Ovary (tissue), 9 donors: Measurements from ENCODE around the gene IFIH1. TPM values are rescaled to one million over a fixed set of nuclear protein-coding genes. Genes with fewer than 3 reads are reported as not detected.

Experiments used
- DNase-seq, 5 donors: peaks; one replicate each; pipeline ENCODE4 v3.0.0-alpha.2; 2019 to 2020
- H3K27ac ChIP-seq, 2 donors: fragments of 200-600 bp; one replicate each; pipeline versions ENCODE4 v1.5.1 to v1.8.0; 2019 to 2022
- H3K27me3 ChIP-seq: fragments of 200-600 bp; one replicate; pipeline ENCODE4 v1.8.0; 2022
- H3K36me3 ChIP-seq: fragments of 200-600 bp; sonication (generic); one replicate; pipeline ENCODE4 v1.5.1; 2019
- H3K4me1 ChIP-seq: one replicate; pipeline ENCODE4 v1.8.1; 2013; ENCODE audit warnings: mild to moderate bottlenecking, moderate library complexity; ENCODE audit not compliant: insufficient read depth
- H3K4me3 ChIP-seq: fragments of 200-600 bp; sonication (generic); one replicate; pipeline ENCODE4 v1.5.1; 2017
- H3K9me3 ChIP-seq, 2 donors: fragments of 200-600 bp in 1 of 2; sonication (generic) in 1 of 2; one replicate each; pipeline versions ENCODE4 v1.5.1 to v1.8.1; 2013 to 2019; ENCODE audit warnings: mild to moderate bottlenecking in 1 of 2, moderate library complexity in 1 of 2
- EP300 ChIP-seq: sonication (generic); formaldehyde crosslinking; IDR thresholded peaks from one replicate; pipeline ENCODE4 v1.6.1; 2017; ENCODE audit warnings: antibody characterized with exemption
- POLR2A ChIP-seq: fragments of 450-650 bp; IDR thresholded peaks from one replicate; pipeline ENCODE4 v1.6.1; 2017; ENCODE audit warnings: antibody characterized with exemption, mild to moderate bottlenecking, moderate library complexity
- WGBS, 3 donors: extraction: QIAGEN DNeasy Blood & Tissue Kit in 1 of 3; methylation state at CpG; one replicate each; pipeline versions ENCODE4 v1.1.5 to v1.1.7; 2013 to 2017; 5-methylcytosine and 5-hydroxymethylcytosine counted together
- intact Hi-C, 4 donors: fragments of 100-400 bp; cut with DNase I; formaldehyde crosslinking; loops; one replicate each; pipeline versions ENCODE4 v1.11.0 to v1.15.1; 2022 to 2023
- polyA plus RNA-seq, 2 donors: library from polyadenylated mRNA; stranded (reverse); fragments of 200-250 nt in 1 of 2; fragments of 350-450 nt in 1 of 2; fragmentation: Illumina TruSeq in 1 of 2; extraction: RNeasy Lipid Tissue Mini Kit (QIAGEN cat#74804) in 1 of 2; gene quantifications; one replicate each; pipeline ENCODE4 v1.2.3, GENCODE V29; 2013 to 2014
- total RNA-seq, 7 donors: library from RNA; depleted of rRNA in 2 of 7; stranded (reverse); fragments of >200 nt in 2 of 7; fragmentation: NEBNext Ultra II Directional in 3 of 7; extraction: Animal tissue kit (Norgen Biotek cat#: 25700) in 3 of 7; gene quantifications; one replicate each; pipeline versions ENCODE4 v1.1.0 to v1.2.4, GENCODE V29; 2016 to 2023
- TF ChIP-seq, protein P1 (sequence below), 3 donors: fragments of 450-650 bp in 2 of 3; fragments of 200-600 bp in 1 of 3; IDR thresholded peaks; one replicate each; pipeline versions ENCODE4 v1.5.1 to v1.8.0; 2016 to 2022; ENCODE audit warnings: antibody characterized with exemption in 3 of 3, mild to moderate bottlenecking in 1 of 3
- donor health status: DM: no; HTN: no; CAD: no; lungs with moderate emphysema.
- donor health status: DM: no; HTN: no; CAD: no.
- donor health status: Bipolar disorder and iron deficiency.
- donor health status: DM: yes; HTN: yes; CAD: no.
- donor health status: DM: no; HTN: no; CAD: no.
- donor health status: DM: yes; HTN: yes; CAD: no.

Gene IFIH1
- total and polyA plus RNA-seq, 9 donors, result 7.6 to 19.7 (median 14.4) TPM

DNA sequence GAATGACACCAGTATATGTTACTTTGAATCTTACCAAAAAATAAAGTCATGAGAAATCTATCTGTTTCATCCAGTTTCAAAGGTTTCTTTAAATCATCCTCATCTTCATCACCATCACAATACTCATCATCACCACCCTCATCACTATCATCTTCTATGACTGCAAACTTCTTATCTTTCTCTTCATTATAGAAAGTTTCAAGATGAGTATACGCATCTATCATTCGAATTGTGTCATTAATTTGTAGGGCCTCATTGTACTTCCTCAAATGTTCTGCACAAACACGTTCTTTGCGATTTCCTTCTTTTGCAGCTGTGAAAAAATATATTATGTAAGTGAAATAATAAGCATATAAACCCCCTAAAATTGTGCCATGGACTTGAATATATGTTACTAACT, 41.1 kb downstream of the IFIH1 start:
- DNase-seq, result no peak
- WGBS, 3 donors, result 93 to 97% (median 94%) methylated on average over 4 of the region's 4 CpGs

DNA sequence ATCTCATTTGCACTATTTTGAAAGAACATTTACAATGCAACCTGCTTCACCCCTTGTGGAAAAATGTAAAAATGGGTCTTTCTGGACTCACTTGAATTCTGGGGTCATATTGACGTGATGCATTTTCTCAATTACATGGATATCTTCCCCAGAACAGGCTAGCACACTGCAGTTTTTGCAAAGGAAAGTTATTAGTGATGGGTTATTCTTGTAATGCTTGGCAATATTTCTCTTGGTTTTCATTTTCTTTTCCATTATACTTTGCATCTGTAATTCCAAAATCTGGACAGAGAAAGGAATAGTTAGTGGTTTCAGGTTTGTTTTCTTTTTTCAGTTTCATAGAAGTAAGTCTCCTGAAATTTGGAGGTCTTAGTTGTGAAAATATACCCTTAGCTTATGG, 50.5 kb downstream of the IFIH1 start:
- H3K4me3 ChIP-seq, result no peak overlapping the region
- no peak for DNase-seq
- peaks cover 2% of the 10 kb centered on the region for H3K36me3 ChIP-seq
- no peak overlapping the region for H3K27ac ChIP-seq
- TF ChIP-seq, protein P1, sequence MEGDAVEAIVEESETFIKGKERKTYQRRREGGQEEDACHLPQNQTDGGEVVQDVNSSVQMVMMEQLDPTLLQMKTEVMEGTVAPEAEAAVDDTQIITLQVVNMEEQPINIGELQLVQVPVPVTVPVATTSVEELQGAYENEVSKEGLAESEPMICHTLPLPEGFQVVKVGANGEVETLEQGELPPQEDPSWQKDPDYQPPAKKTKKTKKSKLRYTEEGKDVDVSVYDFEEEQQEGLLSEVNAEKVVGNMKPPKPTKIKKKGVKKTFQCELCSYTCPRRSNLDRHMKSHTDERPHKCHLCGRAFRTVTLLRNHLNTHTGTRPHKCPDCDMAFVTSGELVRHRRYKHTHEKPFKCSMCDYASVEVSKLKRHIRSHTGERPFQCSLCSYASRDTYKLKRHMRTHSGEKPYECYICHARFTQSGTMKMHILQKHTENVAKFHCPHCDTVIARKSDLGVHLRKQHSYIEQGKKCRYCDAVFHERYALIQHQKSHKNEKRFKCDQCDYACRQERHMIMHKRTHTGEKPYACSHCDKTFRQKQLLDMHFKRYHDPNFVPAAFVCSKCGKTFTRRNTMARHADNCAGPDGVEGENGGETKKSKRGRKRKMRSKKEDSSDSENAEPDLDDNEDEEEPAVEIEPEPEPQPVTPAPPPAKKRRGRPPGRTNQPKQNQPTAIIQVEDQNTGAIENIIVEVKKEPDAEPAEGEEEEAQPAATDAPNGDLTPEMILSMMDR (IDR thresholded peaks at IDR 0.05), result no peak
- no peak for TF ChIP-seq POLR2A
- no peak for TF ChIP-seq EP300
- 96 to 100% (median 98%) methylated on average over 1 of the region's 1 CpG for WGBS, 3 donors
- H3K27me3 ChIP-seq, result no peaks in the 10 kb centered on the region
- intact Hi-C loops, result no loop called here
- H3K9me3 ChIP-seq, result no peaks in the 10 kb centered on the region
- no peaks in the 10 kb centered on the region for H3K4me1 ChIP-seq

More for the DNA sequence above, 41.1 kb downstream of the IFIH1 start:
- Histone ChIP-seq H3K27me3 (no peaks in the 10 kb centered on the region), H3K27ac (no peak overlapping the region), H3K4me1 (no peaks in the 10 kb centered on the region), H3K36me3 (no peaks in the 10 kb centered on the region), H3K9me3 (no peaks in the 10 kb centered on the region), H3K4me3 (no peak overlapping the region)
- TF ChIP-seq, protein P1 (IDR thresholded peaks at IDR 0.05), result no peak
- intact Hi-C loops, result no loop called here

DNA sequence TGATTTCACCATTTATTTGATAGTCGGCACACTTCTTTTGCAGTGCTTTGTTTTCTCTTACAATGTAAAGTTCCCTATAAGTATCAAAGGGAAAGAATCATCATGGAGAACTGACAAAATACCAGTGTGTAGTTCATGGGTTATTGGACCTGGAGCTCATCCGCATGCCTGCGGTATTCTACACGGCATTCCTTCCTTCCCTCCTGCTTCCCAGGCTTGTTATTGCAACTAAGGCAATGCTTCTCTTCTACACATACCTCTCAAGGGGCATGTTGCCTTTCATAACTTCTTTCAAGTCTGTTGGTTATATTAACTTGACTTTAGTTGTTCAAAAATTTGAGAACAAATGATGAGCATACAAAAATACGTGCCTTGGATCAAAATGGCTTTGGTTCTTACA, 51.0 kb downstream of the IFIH1 start:
- WGBS, 3 donors, result 92 to 96% (median 96%) methylated on average over 5 of the region's 5 CpGs
- intact Hi-C loops, result no loop called here
- H3K36me3 ChIP-seq, result peaks cover 2% of the 10 kb centered on the region

GRCh38 chr2:162266460-162266760, 52.1 kb downstream of the IFIH1 start:
- no peaks in the 10 kb centered on the region for H3K27me3 ChIP-seq
- H3K9me3 ChIP-seq, result no peaks in the 10 kb centered on the region
- TF ChIP-seq, protein P1 (IDR thresholded peaks at IDR 0.05), result no peak
- TF ChIP-seq POLR2A (no peak), EP300 (no peak)
- H3K27ac ChIP-seq, result no peak overlapping the region
- H3K4me3 ChIP-seq, result no peak overlapping the region
- intact Hi-C loops, result no loop called here
- WGBS, 3 donors, result 77 to 100% (median 96%) methylated on average over 1 of the region's 1 CpG
- H3K36me3 ChIP-seq, result peaks cover 2% of the 10 kb centered on the region
- DNase-seq, result no peak
- peaks cover 1% of the 10 kb centered on the region for H3K4me1 ChIP-seq

More for the DNA sequence above, 51.0 kb downstream of the IFIH1 start:
- TF ChIP-seq, protein P1 (IDR thresholded peaks at IDR 0.05), result no peak
- no peak for DNase-seq
- no peaks in the 10 kb centered on the region for H3K27me3 ChIP-seq
- no peak overlapping the region for H3K27ac ChIP-seq
- H3K4me3 ChIP-seq, result no peak overlapping the region
- no peaks in the 10 kb centered on the region for H3K9me3 ChIP-seq
- H3K4me1 ChIP-seq, result no peaks in the 10 kb centered on the region
